MM.1S (cell line): ENCODE results near the gene SMAD3.

Experiments used
- DNase-seq: peaks from one replicate; pipeline ENCODE4 v3.0.0-alpha.2; 2015
- H2AFZ ChIP-seq: fragments of 300-600 bp; sonication (generic); 2 replicates; pipeline ENCODE4 v1.6.0; 2016; ENCODE audit warnings: antibody characterized with exemption, low read length
- H3F3A ChIP-seq: fragments of 300-600 bp; sonication (generic); 2 replicates; pipeline ENCODE4 v1.6.1; 2016; ENCODE audit warnings: mild to moderate bottlenecking, antibody characterized with exemption, low read length, moderate library complexity, mixed read lengths; ENCODE audit not compliant: insufficient read depth
- H3K27ac ChIP-seq: fragments of 300-600 bp; sonication (generic); 2 replicates; pipeline ENCODE4 v1.5.1; 2016; ENCODE audit warnings: mild to moderate bottlenecking, low read length
- H3K27me3 ChIP-seq: fragments of 300-600 bp; sonication (generic); replicated peaks from 2 replicates; pipeline ENCODE4 v1.6.0; 2016; ENCODE audit warnings: low read length; ENCODE audit not compliant: insufficient read depth
- H3K36me3 ChIP-seq: fragments of 300-600 bp; sonication (generic); replicated peaks from 2 replicates; pipeline ENCODE4 v1.6.1; 2016; ENCODE audit warnings: mild to moderate bottlenecking, low read length, mixed read lengths; ENCODE audit not compliant: insufficient read depth
- H3K4me1 ChIP-seq: fragments of 300-600 bp; sonication (generic); 2 replicates; pipeline ENCODE4 v1.6.1; 2016; ENCODE audit warnings: low read length, mixed read lengths
- H3K4me2 ChIP-seq: fragments of 300-600 bp; sonication (generic); 2 replicates; pipeline ENCODE4 v1.6.0; 2016; ENCODE audit warnings: low read depth, low read length
- H3K4me3 ChIP-seq: fragments of 300-600 bp; sonication (generic); 2 replicates; pipeline ENCODE4 v1.5.1; 2016; ENCODE audit warnings: low read length, mixed read lengths
- H3K79me2 ChIP-seq: fragments of 300-600 bp; sonication (generic); 2 replicates; pipeline ENCODE4 v1.6.1; 2016; ENCODE audit warnings: mixed run types, low read length, mixed read lengths
- H3K9ac ChIP-seq: fragments of 300-600 bp; sonication (generic); 2 replicates; pipeline ENCODE4 v1.6.1; 2016; ENCODE audit warnings: low read length, mixed read lengths
- H3K9me2 ChIP-seq: fragments of 300-600 bp; sonication (generic); replicated peaks from 2 replicates; pipeline ENCODE4 v1.6.1; 2016; ENCODE audit warnings: mild to moderate bottlenecking, low read length, mixed read lengths; ENCODE audit not compliant: insufficient read depth
- H3K9me3 ChIP-seq: fragments of 300-600 bp; sonication (generic); replicated peaks from 2 replicates; pipeline ENCODE4 v1.6.1; 2016; ENCODE audit warnings: mild to moderate bottlenecking, low read length, mixed read lengths; ENCODE audit not compliant: insufficient read depth
- H4K20me1 ChIP-seq: fragments of 300-600 bp; sonication (generic); 2 replicates; pipeline ENCODE4 v1.6.1; 2016; ENCODE audit warnings: mild to moderate bottlenecking, low read length, moderate library complexity, mixed read lengths; ENCODE audit not compliant: insufficient read depth
- EZH2 ChIP-seq: fragments of 300-600 bp; sonication (generic); optimal IDR thresholded peaks from 2 replicates; pipeline ENCODE3; 2017; ENCODE audit warnings: low read depth, mild to moderate bottlenecking, antibody characterized with exemption, low read length, mixed read lengths
- EZH2phosphoT487 ChIP-seq: fragments of 300-600 bp; sonication (generic); IDR thresholded peaks from 2 replicates; pipeline ENCODE4 v1.6.1; 2018; ENCODE audit warnings: antibody characterized with exemption, low read length
- TF ChIP-seq, protein P1 (sequence below): fragments of 300-600 bp; sonication (generic); IDR thresholded peaks from 2 replicates; pipeline ENCODE4 v1.5.1; 2016; ENCODE audit warnings: antibody characterized with exemption, low read length, mixed read lengths

SMAD3 gene

GRCh38 chr15:67077641-67078215 is 12.3 kb downstream of the SMAD3 start:
- no peak overlapping the region for H3K4me3 ChIP-seq
- DNase-seq: no peak

DNA sequence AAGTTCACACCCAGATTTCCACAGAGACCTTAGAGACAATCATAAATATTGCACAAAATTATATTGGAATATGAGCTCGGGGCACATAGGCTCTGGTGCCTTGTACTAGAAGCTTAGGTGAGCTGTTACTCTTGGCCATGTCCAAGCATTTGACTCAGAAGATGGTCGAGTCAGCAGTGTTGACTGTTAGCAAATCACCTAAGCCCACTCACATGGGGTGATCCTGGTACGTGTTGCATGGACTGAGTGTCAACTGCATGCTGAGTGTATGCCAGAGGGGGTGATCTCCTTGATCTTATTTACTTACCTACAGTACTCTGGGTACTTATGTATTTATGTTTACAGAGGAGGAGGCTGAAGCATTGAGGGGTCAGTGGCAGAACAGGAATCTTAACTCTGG is 14.0 kb downstream of the SMAD3 start:
- Histone ChIP-seq H2AFZ (no peak overlapping the region), H3K27me3 (no peaks in the 10 kb centered on the region), H3K36me3 (no peaks in the 10 kb centered on the region), H4K20me1 (no peaks in the 10 kb centered on the region), H3F3A (peaks cover 32% of the 10 kb centered on the region; the same call in 1 of the 2 replicates), H3K79me2 (peaks cover 63% of the 10 kb centered on the region), H3K9me2 (no peaks in the 10 kb centered on the region), H3K4me2 (no peak overlapping the region), H3K4me3 (no peak overlapping the region), H3K9ac (no peak overlapping the region), H3K27ac (no peak overlapping the region), H3K9me3 (no peaks in the 10 kb centered on the region), H3K4me1 (peaks cover 75% of the 10 kb centered on the region)
- TF ChIP-seq EZH2phosphoT487: no peak
- TF ChIP-seq, protein P1, sequence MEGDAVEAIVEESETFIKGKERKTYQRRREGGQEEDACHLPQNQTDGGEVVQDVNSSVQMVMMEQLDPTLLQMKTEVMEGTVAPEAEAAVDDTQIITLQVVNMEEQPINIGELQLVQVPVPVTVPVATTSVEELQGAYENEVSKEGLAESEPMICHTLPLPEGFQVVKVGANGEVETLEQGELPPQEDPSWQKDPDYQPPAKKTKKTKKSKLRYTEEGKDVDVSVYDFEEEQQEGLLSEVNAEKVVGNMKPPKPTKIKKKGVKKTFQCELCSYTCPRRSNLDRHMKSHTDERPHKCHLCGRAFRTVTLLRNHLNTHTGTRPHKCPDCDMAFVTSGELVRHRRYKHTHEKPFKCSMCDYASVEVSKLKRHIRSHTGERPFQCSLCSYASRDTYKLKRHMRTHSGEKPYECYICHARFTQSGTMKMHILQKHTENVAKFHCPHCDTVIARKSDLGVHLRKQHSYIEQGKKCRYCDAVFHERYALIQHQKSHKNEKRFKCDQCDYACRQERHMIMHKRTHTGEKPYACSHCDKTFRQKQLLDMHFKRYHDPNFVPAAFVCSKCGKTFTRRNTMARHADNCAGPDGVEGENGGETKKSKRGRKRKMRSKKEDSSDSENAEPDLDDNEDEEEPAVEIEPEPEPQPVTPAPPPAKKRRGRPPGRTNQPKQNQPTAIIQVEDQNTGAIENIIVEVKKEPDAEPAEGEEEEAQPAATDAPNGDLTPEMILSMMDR: no peak
- no peak for TF ChIP-seq EZH2
- DNase-seq: no peak

More at GRCh38 chr15:67077641-67078215, 12.3 kb downstream of the SMAD3 start:
- Histone ChIP-seq H3K79me2 (peaks cover 54% of the 10 kb centered on the region), H3K9me3 (no peaks in the 10 kb centered on the region), H3K36me3 (no peaks in the 10 kb centered on the region), H3K9ac (no peak overlapping the region), H2AFZ (no peak overlapping the region), H3F3A (peaks cover 35% of the 10 kb centered on the region; the same call in 1 of the 2 replicates), H3K9me2 (no peaks in the 10 kb centered on the region), H4K20me1 (no peaks in the 10 kb centered on the region), H3K4me2 (peak overlapping the region; percentile 32; the same call in 1 of the 2 replicates), H3K27me3 (no peaks in the 10 kb centered on the region), H3K4me1 (peaks cover 75% of the 10 kb centered on the region), H3K27ac (peak overlapping the region; percentile 2; the same call in 1 of the 2 replicates)
- TF ChIP-seq EZH2 (no peak), EZH2phosphoT487 (no peak)
- TF ChIP-seq, protein P1: no peak

DNA sequence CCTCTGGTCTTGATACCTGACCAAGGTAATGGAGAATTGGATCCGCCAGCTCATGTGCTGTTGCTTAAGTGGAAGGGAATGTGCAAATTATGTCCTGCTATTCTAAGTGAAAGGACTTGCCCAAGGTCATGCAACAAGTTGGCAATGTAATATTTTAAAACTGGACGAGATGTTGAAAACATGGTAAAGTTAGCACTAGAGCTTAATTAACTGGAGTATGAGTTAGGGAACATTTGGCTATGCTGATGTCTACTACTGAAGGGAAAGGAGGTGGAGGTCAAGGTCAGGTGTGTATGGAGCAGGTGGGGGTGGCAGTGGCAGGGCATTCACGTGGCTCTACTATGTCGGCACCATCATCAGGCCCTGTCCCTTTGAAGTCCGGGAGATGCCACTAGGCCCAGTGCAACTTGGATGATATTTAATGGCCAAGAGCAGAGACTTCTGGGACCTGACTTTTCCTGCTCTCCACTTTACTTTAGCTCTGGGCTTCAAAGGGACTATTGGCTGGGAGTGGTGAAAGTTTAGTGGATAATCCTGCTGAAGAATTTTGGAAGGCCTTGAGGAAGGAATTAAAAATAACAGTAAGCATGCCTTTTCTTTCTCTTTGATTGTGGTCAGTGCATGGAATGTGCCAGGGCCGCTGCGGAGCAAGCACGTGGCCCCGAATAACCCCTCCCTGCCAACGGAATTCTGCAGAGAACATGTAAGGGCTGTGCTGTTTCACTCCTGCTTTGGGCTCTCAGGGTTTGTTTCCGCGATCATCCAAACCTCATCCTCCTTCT is 14.9 kb downstream of the SMAD3 start:
- Histone ChIP-seq H3K4me1 (peaks cover 76% of the 10 kb centered on the region), H3K36me3 (no peaks in the 10 kb centered on the region), H3K4me3 (peak overlapping the region; percentile 4; the same call in 1 of the 2 replicates), H3K9me2 (no peaks in the 10 kb centered on the region), H4K20me1 (no peaks in the 10 kb centered on the region), H3K79me2 (peaks cover 65% of the 10 kb centered on the region), H2AFZ (no peak overlapping the region), H3K4me2 (peak overlapping the region; percentile 37), H3K27me3 (no peaks in the 10 kb centered on the region), H3F3A (peaks cover 38% of the 10 kb centered on the region), H3K9ac (peak overlapping the region; percentile 29; the same call in 1 of the 2 replicates), H3K27ac (peak overlapping the region; percentile 78), H3K9me3 (no peaks in the 10 kb centered on the region)
- TF ChIP-seq EZH2 (no peak), EZH2phosphoT487 (no peak)
- TF ChIP-seq, protein P1: no peak
- DNase-seq: peak; percentile 47
